HG02981 (cell line): ENCODE data around the gene ZMYND11.
"Not testable (repeated sequence)": the region's sequence is repeated elsewhere in the genome, so short reads cannot be mapped to it uniquely, and the experiment has no call there.

Source experiments
- ATAC-seq: cut with Tn5 transposase; IDR thresholded peaks from one replicate; pipeline ENCODE4 v1.9.1; 2021; ENCODE audit warnings: mild to moderate bottlenecking, moderate library complexity; ENCODE audit not compliant: unreplicated experiment

ZMYND11 gene

GRCh38 chr10:279232-279631 is 144.0 kb downstream of the ZMYND11 start:
- no peak for ATAC-seq

- ATAC-seq, result no peak
Observed at GRCh38 chr10:279655-280054, 144.4 kb downstream of the ZMYND11 start.

- no peak for ATAC-seq
Observed at GRCh38 chr10:282294-283139, 147.3 kb downstream of the ZMYND11 start.

- no peak for ATAC-seq
Observed at GRCh38 chr10:283140-283479, 147.9 kb downstream of the ZMYND11 start.

- peak; percentile 82 for ATAC-seq
Observed at GRCh38 chr10:283916-284356, 148.7 kb downstream of the ZMYND11 start.

- no peak for ATAC-seq
Observed at GRCh38 chr10:285216-285615, 150.0 kb downstream of the ZMYND11 start.

GRCh38 chr10:287026-287709 is 151.9 kb downstream of the ZMYND11 start:
- no peak for ATAC-seq

- no peak for ATAC-seq
Observed at GRCh38 chr10:287814-288213, 152.6 kb downstream of the ZMYND11 start.

- no peak for ATAC-seq
Observed at GRCh38 chr10:288316-289200, 153.3 kb downstream of the ZMYND11 start.

- no peak for ATAC-seq
Observed at GRCh38 chr10:289581-289980, 154.3 kb downstream of the ZMYND11 start.

GRCh38 chr10:290026-290725 is 154.9 kb downstream of the ZMYND11 start:
- no peak for ATAC-seq

- ATAC-seq, result no peak
Observed at GRCh38 chr10:293636-294035, 158.4 kb downstream of the ZMYND11 start.

- ATAC-seq, result no peak
Observed at GRCh38 chr10:297567-297966, 162.3 kb downstream of the ZMYND11 start.

- no peak for ATAC-seq
Observed at GRCh38 chr10:298033-298432, 162.8 kb downstream of the ZMYND11 start.

GRCh38 chr10:299512-299911 is 164.3 kb downstream of the ZMYND11 start:
- ATAC-seq, result no peak

GRCh38 chr10:299969-300368 is 164.7 kb downstream of the ZMYND11 start:
- ATAC-seq, result no peak

- not testable (repeated sequence) for ATAC-seq
Observed at GRCh38 chr10:300580-300979, 165.3 kb downstream of the ZMYND11 start.

- ATAC-seq, result no peak
Observed at GRCh38 chr10:301536-301935, 166.3 kb downstream of the ZMYND11 start.
